HG02870 (cell line): ENCODE data around the gene CTNND2.
"Not testable (repeated sequence)": the region's sequence is repeated elsewhere in the genome, so short reads cannot be mapped to it uniquely, and the experiment has no call there.

Source experiments
- ATAC-seq: cut with Tn5 transposase; IDR thresholded peaks from one replicate; pipeline ENCODE4 v1.9.1; 2021; ENCODE audit warnings: mild to moderate bottlenecking, moderate library complexity; ENCODE audit not compliant: unreplicated experiment

CTNND2 gene

DNA sequence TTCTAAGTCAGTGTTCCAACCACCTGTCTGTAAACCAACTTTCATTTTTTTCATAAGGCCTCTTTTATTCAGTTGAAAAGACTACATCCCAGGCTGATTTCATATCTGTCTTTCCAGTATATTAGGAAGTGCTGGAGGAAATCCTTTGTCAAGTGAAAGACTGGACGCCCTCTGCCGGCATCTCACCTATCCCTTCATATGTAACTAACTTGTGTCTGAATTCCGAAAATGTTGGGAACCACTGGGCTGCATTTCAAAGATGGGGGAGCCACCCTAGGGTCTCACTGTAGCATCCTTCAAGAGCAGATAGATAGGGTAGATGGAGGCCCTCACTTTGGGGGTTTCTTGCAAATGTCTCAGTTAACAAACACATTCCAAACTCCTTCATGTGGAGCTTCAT, 569.8 kb downstream of the CTNND2 start:
- no peak for ATAC-seq

DNA sequence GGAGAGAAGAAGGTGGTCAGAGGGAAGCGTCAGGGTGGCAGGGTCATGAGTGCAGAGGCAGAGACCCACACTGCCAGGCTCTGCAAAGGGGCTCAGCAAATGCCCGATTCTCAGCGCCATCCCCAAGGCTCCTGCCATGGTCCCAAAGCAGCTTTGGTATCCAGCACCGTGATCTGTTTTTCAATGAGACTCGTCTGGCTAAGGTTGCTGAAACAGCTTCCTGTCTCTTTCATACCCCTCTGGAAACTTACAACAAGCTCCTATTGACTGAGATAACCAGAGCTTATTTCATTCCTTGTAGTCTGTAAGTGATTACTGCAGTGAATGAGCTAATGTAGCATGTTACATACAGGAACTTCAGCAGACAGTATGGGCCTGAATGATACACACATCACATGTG, 574.6 kb downstream of the CTNND2 start:
- no peak for ATAC-seq

DNA sequence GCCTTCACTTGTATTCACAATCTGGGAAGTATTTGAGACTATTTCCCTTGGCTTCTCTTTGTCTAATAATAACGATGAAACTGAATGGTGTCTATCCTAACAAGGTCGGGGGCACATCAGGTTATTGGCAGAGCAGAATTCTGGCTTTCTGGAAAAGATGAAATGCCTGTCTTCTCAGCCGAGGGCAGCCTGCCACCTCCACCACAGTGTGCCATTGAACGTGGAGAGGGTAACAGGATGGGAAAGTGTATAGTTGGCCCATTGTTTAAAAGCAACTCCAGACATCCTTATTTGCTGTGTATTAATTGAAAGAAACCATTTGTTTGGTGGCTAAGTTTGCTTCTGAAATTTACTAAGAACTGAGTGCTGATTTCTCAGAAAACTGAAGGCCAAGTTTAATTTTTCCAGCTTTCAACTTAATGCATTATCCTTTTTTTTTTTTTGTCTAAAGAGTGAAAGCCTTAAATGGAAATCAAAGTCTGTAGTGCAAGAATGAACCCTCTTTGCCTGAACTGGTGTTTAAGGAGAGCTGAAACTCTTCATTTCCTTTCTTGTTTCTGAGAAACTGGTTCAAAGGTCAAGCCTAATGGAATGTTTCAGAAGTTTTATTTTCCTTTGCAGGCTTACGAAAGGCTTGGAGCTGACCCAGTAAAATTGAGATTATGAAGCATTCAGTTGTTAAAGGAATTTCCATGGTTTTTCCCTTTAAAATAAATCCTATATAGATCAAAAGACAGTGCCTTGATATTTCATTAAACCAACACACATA, 579.5 kb downstream of the CTNND2 start:
- ATAC-seq, result no peak

DNA sequence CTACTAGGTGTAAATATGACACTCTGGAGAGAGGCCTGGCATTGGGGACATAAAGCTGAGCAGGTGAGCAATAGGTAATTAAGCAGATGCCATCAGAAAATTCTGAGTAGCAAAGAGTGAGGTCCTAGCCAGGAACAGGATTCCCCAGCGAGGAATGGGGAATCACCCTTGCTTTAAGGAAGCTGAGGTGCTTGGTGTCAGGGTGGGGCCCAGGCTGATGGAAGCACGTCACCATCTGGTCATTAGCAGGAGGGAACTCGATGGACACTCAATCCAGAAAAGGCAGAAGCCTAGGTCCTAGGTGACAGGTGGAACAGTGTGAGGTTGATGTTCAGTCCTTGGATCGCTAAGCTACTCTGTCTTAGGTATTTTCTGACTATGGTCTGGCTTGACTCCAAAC, 580.5 kb downstream of the CTNND2 start:
- no peak for ATAC-seq

DNA sequence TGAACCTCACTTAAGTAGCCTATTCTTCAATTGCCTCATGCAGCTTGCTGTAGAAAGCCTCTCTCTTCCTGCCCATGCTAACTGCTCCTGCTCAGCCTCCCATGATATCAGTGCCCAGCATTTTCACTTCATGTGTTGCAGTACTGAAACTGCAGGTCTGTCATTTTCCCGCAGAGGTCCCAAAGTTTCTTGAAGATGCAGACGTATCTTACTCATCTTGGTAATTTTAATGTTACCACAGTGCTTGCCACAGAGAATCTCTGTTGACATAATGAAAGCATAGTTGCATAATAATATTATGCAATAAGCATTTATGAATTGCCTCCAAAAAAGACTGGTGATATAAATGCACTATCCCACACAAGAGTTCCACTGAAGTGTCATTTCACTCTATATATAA, 582.1 kb downstream of the CTNND2 start:
- no peak for ATAC-seq

DNA sequence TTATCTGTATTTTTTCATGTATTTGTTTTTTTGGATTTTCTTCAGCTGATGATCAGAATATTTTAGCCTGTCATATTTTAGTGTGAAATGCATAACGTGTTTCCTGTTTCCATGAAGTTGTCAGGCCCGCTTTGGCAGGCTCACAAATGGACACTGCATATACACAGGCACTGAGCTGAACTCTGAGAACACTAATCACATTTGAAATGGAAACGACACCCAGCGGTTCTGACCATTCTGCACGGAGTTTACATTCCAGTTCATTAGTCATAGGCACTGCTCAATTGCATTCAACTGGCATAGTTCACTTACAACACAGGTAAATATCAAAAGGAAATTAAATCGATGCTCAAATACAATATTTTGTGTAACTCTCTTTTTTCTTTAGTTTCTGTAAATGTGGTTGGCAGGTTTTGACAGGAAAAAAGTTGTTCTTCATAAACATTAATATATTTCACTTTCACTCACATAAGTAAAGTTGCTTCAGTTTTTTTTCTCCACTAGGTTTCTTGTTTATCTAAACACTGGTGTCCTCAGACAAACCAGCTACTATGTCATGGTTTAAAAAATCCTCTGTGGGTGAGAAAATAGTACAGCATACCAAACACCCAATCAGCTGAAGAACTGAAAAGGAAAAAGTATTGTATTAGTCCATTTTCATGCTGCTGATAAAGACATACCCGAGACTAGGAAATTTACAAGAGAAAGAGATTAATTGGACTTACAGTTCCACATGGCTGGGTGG, 584.2 kb downstream of the CTNND2 start:
- ATAC-seq, result no peak

DNA sequence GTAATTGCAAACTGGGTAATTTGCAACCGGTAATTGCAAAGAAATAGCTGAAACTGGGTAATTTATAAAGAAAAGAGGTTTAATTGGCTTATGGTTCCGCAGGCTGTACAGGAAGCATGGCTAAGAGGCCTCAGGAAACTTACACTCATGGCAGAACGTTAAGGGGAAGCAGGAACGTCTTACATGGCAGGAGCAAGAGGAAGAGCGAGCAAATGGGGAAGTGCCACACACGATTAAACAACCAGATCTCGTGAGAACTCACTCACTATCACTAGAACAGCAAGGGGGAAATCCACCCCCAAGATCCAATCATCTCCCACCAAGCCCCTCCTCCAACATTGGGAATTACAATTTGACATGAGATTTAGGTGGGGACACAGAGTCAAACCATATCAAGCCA, 590.6 kb downstream of the CTNND2 start:
- not testable (repeated sequence) for ATAC-seq

DNA sequence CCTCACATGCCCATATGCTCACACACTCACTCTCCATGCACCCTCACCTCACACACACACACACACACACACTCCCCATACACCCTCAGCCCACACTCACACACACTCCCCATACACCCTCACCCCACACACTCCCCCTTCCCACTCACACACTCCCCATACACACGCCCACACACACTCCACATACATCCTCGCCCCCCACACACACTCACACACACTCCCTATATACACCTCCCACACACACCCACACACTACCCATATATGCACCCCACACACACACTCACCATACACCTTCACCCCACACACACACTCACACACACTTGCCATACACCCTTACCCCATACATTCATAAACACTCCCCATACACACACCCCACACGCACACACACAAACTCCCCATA, 592.5 kb downstream of the CTNND2 start:
- ATAC-seq, result no peak

DNA sequence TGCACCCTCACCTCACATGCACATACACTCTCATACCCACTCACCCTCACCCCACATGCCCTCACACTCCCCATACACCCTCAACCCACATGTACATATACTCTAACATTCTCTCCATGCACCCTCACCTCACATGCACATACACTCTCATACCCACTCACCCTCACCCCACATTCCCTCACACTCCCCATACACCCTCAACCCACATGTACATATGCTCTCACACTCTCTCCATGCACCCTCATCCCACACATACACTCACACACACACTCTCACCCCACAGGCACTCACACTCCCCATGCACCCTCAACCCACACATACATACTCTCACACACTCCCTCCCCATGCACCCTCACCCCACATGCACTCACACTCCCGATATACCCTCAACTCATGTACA, 593.0 kb downstream of the CTNND2 start:
- ATAC-seq, result no peak

DNA sequence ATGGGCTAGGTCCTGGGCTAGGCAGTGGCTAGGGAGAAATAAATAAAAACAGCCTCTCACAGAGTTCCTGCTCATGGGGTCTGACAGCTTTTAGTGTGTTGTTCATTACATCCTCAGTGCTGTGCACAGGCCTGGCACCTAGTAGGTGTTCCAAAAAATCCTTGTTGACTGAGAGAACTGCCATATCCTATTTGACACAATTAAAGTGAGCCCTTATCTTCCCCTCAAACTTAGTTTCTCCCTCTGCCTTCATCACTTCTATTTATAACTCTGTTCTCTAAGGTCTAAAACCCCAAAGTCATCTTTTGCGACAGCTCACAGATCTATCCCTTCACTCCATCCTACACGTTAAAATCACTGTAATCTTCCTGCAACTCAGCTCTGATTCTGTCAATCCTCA, 594.1 kb downstream of the CTNND2 start:
- no peak for ATAC-seq

DNA sequence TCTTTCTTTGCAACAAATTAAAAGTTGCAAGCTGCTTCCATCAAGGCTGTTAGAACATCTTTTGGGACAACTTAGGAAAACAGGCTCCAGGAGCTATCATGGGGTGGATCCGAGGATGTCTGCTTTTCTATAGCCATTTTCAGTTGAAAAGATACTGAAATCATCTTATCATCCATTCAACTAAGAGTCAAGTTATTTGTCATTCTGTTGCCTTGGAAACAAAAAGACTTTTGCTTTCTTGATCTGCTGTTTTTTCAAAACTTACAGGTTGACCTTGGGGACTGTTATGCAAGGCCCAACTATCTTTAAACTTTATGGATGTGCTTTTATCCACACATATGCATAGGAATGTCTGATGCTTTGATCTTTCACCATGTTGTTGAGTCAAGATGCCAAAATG, 597.9 kb downstream of the CTNND2 start:
- no peak for ATAC-seq

DNA sequence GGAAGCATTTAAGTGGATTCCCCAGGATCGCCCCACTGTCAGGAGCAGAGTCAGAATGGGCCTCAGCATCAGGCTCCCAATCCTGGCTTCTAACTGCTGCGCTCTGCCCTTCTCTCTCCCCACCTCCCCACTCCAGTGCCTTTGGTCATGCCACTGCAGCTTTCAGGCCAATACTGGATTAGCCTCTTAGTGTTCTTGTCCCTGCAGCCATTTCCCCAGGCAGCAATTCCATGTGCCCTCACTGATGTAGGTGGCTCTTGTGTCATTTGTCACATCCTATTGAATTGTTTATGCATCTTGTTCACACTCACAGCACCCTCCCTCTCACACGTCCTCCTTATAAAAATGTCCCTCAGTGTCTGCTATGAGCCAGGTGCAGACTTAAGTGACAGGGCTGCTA, 599.0 kb downstream of the CTNND2 start:
- ATAC-seq, result no peak

DNA sequence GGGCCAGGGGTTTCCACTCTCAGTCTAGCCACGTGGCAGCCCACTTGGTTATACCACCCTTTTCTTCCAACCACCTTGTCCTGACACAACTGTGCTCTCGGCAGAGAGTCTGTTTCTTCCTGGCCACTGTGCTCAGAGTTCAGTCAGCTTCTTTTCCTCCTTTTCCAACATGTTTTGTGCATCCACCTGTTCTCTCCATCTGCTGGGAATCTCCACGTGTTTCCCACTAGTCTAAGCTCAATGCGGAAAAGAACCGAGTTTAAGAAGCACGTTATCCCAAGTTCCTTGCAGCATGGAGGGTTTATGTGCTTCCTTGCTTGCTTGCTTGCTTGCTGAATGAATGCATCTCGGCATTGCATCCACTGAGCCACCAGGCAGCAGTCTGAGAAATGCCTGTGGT, 599.6 kb downstream of the CTNND2 start:
- no peak for ATAC-seq

DNA sequence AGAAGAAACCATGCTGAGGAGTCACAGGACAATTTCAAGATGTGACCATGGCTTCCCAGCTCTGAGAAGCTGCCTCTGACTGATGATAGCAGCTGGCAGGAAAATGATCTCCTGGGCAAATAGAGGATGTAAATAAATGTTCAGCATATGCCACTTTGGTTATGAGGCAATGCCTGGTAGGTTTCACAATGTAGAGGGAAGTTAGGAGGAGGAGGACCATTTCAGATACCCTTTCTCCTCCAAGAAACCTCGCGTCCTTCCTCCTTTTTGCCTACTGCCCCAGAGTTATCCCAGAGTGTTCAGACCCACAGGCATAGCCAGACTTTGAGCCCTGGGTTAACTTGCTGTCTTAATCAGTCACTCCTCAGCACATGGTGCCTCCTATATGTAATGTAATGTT, 601.6 kb downstream of the CTNND2 start:
- no peak for ATAC-seq

DNA sequence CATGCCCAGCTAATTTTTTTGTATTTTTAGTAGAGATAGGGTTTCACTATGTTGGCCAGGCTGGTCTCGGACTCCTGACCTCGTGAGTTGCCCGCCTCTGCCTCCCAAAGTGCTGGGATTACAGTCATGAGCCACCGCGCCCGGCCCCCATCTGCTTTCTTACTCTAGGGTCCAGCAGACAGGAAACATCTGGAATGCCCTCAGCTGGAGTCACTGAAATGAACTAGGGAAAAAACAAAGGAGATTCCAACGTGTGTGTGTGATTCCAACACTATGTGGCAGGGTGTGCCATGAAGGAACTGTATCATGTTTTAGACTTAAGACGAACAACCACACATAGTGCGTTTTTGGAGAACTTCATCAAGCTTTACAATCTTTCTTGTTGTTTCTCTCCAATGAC, 603.1 kb downstream of the CTNND2 start:
- no peak for ATAC-seq

DNA sequence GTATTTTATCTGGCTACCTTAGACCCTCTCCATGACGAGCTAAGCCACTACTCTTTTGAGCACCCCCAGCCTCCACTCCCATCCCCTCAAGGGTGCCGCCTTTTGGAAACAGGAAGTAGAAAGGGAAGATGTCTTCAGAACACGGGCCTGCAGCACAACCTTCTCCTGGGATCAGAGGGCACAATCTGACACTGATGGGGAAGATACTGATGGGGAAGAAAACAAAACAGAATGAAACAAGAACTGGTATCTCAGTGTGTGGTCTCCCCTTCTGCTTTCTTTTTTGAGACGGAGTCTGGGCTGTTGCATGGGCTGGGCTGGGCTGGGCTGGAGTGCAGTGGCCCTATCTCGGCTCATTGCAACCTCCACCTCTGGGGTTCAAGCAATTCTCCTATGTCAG, 603.5 kb downstream of the CTNND2 start:
- no peak for ATAC-seq

DNA sequence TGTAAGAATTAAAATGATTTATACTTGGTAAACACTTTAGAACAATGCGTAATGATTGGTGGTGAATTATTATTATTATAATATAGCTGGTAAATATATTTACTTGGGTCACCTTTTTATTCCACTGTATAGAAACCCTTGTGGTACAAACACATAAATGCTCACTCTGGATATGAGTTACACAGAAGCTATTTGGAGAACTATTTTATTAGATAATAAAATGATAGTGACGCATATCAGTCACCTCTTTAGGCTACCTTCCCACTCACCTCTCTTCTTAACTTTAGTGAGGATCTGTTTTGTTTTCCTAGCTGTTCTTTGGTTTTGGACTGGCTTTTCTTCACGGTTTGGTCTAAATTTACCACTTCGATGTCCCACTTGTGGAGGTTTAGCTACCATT, 605.4 kb downstream of the CTNND2 start:
- ATAC-seq, result no peak

DNA sequence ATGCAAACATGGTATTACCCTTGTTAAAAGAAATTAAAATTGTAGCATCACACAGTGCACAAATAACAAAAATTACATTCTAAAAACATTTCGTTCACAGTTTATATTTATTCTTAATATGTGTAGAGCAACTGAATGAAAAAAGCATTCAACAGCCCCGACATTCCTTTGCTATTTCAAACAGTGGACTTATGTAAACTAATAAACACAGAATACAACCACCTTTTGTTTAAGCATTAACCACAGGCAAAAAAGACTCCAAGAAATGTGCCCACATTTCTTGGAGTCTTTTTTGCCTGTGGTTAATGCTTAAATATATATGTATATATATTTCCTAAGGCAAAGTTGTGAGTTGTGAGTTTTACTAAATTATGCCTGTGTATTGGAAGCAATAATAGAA, 610.7 kb downstream of the CTNND2 start:
- no peak for ATAC-seq

DNA sequence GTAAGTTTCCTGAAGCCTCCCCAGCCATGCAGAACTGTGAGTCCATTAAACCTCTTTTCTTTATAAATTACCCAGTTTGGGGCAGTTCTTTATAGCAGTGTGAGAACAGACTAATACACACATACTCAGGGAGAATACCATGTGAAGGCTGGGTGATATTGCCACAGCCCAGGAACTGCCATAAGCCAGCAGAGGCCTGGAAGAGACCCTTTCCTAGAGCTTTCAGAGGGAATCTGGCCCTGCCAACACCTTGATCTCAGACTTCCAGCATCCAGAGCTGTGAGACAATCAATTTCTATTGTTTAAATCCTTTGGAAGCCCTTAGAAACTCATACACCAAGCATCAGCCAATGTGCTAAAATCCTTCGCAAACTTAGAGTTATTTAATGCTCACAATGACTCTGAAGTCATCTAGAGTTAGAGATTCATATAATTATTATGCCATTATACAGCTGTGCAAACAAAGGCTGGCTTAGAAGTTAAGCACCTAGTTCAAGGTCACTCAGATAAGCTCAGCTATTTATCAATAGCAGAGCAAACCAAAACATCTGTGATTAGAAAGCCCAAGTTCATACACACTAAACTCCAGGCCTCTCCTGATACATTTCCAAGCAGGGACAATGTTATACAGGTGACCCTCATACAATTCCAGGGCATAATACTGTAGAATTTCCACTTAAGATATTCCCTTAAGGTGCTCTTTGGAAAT, 611.4 kb downstream of the CTNND2 start:
- ATAC-seq, result no peak

DNA sequence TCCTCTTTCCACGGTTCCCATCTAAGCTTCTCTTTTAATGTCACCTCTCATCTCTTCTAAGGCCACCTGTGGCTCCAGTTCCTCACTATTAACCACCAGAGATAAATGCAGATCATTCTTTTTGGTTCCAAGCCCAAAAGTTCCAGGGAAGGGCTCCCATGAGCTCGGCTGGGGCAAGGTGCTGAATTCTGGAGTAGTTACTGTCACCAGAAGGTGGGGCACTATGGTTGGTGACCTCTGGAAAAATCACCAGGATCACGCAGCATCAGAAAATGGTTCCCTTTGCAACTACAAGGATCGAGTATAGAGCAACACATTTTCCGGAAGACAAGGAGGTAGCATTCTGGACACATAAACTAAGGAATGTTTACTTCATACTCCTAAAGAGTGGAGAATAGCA, 614.5 kb downstream of the CTNND2 start:
- no peak for ATAC-seq

DNA sequence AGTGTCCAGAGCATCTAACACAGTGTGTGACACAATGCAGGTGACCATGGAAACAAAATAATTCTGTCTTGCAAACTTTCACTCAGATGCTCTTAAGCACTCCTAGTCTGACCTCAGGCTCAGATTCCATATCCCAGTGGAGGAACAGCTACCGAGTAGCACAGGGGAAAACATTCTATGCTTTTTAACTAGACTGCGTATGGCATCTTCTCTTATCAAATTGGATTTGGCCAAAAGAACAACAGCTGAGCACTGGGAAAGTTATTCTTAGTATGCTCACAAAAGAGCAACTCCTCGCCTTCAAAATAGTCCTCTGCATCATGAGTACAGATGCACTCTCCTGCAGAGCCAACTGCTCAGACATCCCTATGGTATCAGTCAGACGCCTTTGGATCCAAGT, 615.0 kb downstream of the CTNND2 start:
- ATAC-seq, result no peak

DNA sequence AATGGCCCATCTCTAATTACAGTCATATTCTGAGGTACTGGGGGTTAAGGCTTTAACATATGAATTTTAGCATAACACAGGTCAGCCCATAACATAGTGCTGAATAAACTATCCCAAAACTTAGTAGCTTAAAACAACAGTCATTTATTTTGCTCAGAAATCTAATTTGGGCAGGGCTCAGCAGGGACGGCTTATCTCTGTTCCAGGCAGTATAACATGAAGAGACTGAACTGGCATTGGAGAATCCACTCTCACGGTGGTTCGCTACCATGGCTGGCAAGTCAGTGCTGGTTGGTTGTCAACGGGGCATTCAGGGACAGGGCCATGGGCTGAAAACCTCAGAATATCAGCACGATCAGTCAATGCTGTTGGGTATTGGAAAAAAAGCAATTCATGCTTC, 622.4 kb downstream of the CTNND2 start:
- no peak for ATAC-seq
